Thyroid gland (tissue), 4 donors: Measurements from ENCODE around the gene DNM3.

Experiments used
- POLR2A ChIP-seq, 2 donors: fragments of 450-650 bp; IDR thresholded peaks; one replicate each; pipeline ENCODE4 v1.6.1; 2017; ENCODE audit warnings: antibody characterized with exemption in 2 of 2, mild to moderate bottlenecking in 2 of 2, moderate library complexity in 1 of 2
- TF ChIP-seq, protein P1 (sequence below), 6 experiments: fragments of 200-600 bp in 3 of 6; fragments of 450-650 bp in 3 of 6; sonication (generic) in 3 of 6; IDR thresholded peaks; one replicate each; pipeline ENCODE4 v1.5.1; 2016 to 2019; ENCODE audit warnings: antibody characterized with exemption in 6 of 6, mild to moderate bottlenecking in 2 of 6, inconsistent platforms in 1 of 6, moderate library complexity in 1 of 6

DNA sequence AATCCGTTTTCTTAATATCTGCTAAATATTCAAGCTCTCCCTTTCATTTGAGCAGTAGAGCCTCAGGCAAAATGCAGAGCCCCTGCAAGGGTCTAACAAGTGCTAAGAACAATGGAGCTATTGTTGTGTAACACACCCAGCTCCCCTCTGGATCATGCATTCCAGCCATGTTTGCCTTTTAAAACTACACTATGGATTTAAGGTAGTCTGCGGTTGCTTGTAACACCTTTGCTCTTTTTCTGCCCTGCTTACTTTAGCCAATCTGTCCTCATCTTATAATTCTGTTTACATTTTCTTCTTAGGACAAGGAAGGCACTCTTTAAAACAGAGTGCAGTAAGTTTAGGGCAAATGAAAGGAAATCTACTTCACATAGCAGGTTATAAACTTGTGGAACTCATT, 519.2 kb downstream of the DNM3 start:
- TF ChIP-seq, protein P1, sequence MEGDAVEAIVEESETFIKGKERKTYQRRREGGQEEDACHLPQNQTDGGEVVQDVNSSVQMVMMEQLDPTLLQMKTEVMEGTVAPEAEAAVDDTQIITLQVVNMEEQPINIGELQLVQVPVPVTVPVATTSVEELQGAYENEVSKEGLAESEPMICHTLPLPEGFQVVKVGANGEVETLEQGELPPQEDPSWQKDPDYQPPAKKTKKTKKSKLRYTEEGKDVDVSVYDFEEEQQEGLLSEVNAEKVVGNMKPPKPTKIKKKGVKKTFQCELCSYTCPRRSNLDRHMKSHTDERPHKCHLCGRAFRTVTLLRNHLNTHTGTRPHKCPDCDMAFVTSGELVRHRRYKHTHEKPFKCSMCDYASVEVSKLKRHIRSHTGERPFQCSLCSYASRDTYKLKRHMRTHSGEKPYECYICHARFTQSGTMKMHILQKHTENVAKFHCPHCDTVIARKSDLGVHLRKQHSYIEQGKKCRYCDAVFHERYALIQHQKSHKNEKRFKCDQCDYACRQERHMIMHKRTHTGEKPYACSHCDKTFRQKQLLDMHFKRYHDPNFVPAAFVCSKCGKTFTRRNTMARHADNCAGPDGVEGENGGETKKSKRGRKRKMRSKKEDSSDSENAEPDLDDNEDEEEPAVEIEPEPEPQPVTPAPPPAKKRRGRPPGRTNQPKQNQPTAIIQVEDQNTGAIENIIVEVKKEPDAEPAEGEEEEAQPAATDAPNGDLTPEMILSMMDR (IDR thresholded peaks at IDR 0.05) = no peak
- TF ChIP-seq POLR2A (IDR thresholded peaks at IDR 0.05) = no peak
